ENCODE measurements around the gene C12orf60. TPM values are rescaled to one million over a fixed set of nuclear protein-coding genes. Genes with fewer than 3 reads are reported as not detected.
"Not testable (repeated sequence)": the region's sequence is repeated elsewhere in the genome, so short reads cannot be mapped to it uniquely, and the experiment has no call there.

The C12orf60 gene
- total RNA-seq (2.0 TPM), polyA plus RNA-seq (ENCODE audit: insufficient read depth, low read depth, low replicate concordance) (4.5 TPM)
- long read RNA-seq, donor 1, partial matches to known transcripts: 0 of 3 reads
- long read RNA-seq, donor 1, other reads (novel, unspliced or antisense): 0 of 3 reads
- long read RNA-seq, donor 2, partial matches to known transcripts: 0 of 1 reads
- long read RNA-seq, donor 2, other reads (novel, unspliced or antisense): 0 of 1 reads
- long read RNA-seq, donor 3, partial matches to known transcripts: 0 of 4 reads
- long read RNA-seq, donor 3, other reads (novel, unspliced or antisense): 0 of 4 reads
- long read RNA-seq, donor 4, partial matches to known transcripts: 0 of 1 reads
- long read RNA-seq, donor 4, other reads (novel, unspliced or antisense): 0 of 1 reads
- long read RNA-seq, donor 5: 0 reads
- long read RNA-seq, donor 6, transcript C12orf60-201 (2 exons, 1,684 nt): major isoform, 9 of 9 reads
- long read RNA-seq, donor 6, partial matches to known transcripts: 0 of 9 reads
- long read RNA-seq, donor 6, other reads (novel, unspliced or antisense): 0 of 9 reads
- long read RNA-seq, donor 7, partial matches to known transcripts: 0 of 3 reads
- long read RNA-seq, donor 7, other reads (novel, unspliced or antisense): 3 of 3 reads
- long read RNA-seq, donor 8, partial matches to known transcripts: 61 of 61 reads
- long read RNA-seq, donor 8, other reads (novel, unspliced or antisense): 0 of 61 reads
- long read RNA-seq, donor 9, partial matches to known transcripts: 0 of 41 reads
- long read RNA-seq, donor 9, other reads (novel, unspliced or antisense): 40 of 41 reads
- long read RNA-seq, donor 10, partial matches to known transcripts: 0 of 1 reads
- long read RNA-seq, donor 10, other reads (novel, unspliced or antisense): 0 of 1 reads

- no peaks in the 10 kb centered on the region for H3K27me3 ChIP-seq (ENCODE audit: control insufficient read depth, insufficient read depth, low read length)
- FAIRE-seq (peak; percentile 99), DNase-seq (peak; percentile 95 to 100 (median 97))
- peak within 1 kb of the TSS; percentile 98 to 99 (median 99) for H3K9ac ChIP-seq (ENCODE audit: low read length in 3 of 3)
- no peak for TF ChIP-seq CTCF (IDR thresholded peaks at IDR 0.05; ENCODE audit: borderline replicate concordance, extremely low read depth, insufficient read depth)
- H3K4me3 ChIP-seq (ENCODE audit: low read length in 3 of 3): peak within 1 kb of the TSS; percentile 96 to 99 (median 97)
- H3K4me1 ChIP-seq (ENCODE audit: control insufficient read depth in 2 of 3, insufficient read depth in 2 of 3, low read depth in 1 of 3, low read length in 3 of 3): peaks cover 2 to 4% (median 3%) of the 10 kb centered on the region in 3 donors
- H3K36me3 ChIP-seq (ENCODE audit: control insufficient read depth in 2 of 3, insufficient read depth in 3 of 3, low read length in 3 of 3): peaks cover 0 to 12% (median 2%) of the 10 kb centered on the region in 3 donors
- intact Hi-C loops (cut with DNase I): no loop called here
- H3K9me3 ChIP-seq (ENCODE audit: control insufficient read depth in 2 of 3, insufficient read depth in 1 of 3, low read length in 3 of 3): no peaks in the 10 kb centered on the region
- H3K27ac ChIP-seq (ENCODE audit: low read depth in 2 of 2, low read length in 2 of 2): peak within 1 kb of the TSS; percentile 85 to 96
Observed at GRCh38 chr12:14803011-14803829, at the start of gene C12orf60, which contains the start of gene WBP11. Gene C12orf60, plus strand, starts transcription at chr12:14803670. Its CDS starts 19,266 bp downstream, at chr12:14822936. Gene WBP11, minus strand, starts transcription at chr12:14803478. Its CDS starts 2,095 bp downstream, at chr12:14801383.

- Histone ChIP-seq H3K9ac (ENCODE audit: low read length in 3 of 3) (no peak overlapping the region), H3K36me3 (ENCODE audit: control insufficient read depth in 2 of 3, insufficient read depth in 3 of 3, low read length in 3 of 3) (no peaks in the 10 kb centered on the region), H3K27me3 (ENCODE audit: control insufficient read depth, insufficient read depth, low read length) (no peaks in the 10 kb centered on the region), H3K9me3 (ENCODE audit: control insufficient read depth in 2 of 3, insufficient read depth in 1 of 3, low read length in 3 of 3) (no peaks in the 10 kb centered on the region), H3K4me3 (ENCODE audit: low read length in 3 of 3) (peak overlapping the region in 2 of 3 donors; percentile 9 to 27), H3K4me1 (ENCODE audit: control insufficient read depth in 2 of 3, insufficient read depth in 2 of 3, low read depth in 1 of 3, low read length in 3 of 3) (no peaks in the 10 kb centered on the region), H3K27ac (ENCODE audit: low read depth in 2 of 2, low read length in 2 of 2) (no peak overlapping the region)
- peak; percentile 15 for TF ChIP-seq CTCF (IDR thresholded peaks at IDR 0.05; ENCODE audit: borderline replicate concordance, extremely low read depth, insufficient read depth)
- peak in 3 of 5 donors; percentile 40 to 69 (median 62) for DNase-seq
- FAIRE-seq: no peak
- intact Hi-C loops (cut with DNase I): no loop called here
Observed at GRCh38 chr12:14756334-14757143, 46.9 kb upstream of the C12orf60 start.

GRCh38 chr12:14759711-14760280 is 43.7 kb upstream of the C12orf60 start:
- H3K27ac ChIP-seq (ENCODE audit: low read depth in 2 of 2, low read length in 2 of 2); H3K9ac ChIP-seq (ENCODE audit: low read length in 3 of 3); DNase-seq; H3K9me3 ChIP-seq (ENCODE audit: control insufficient read depth in 2 of 3, insufficient read depth in 1 of 3, low read length in 3 of 3); H3K4me3 ChIP-seq (ENCODE audit: low read length in 3 of 3); H3K27me3 ChIP-seq (ENCODE audit: control insufficient read depth, insufficient read depth, low read length); FAIRE-seq; H3K36me3 ChIP-seq (ENCODE audit: control insufficient read depth in 2 of 3, insufficient read depth in 3 of 3, low read length in 3 of 3); H3K4me1 ChIP-seq (ENCODE audit: control insufficient read depth in 2 of 3, insufficient read depth in 2 of 3, low read depth in 1 of 3, low read length in 3 of 3); intact Hi-C loops (cut with DNase I): not testable (repeated sequence)
